Endothelial cell of hepatic sinusoid (primary cell): ENCODE data around the gene LONP2.

Experiments used
- in situ Hi-C: cut with HindIII; loops from 2 replicates; pipeline ENCODE4 v1.10.0; 2017; ENCODE audit warnings: low sequenced_read_pairs

Gene LONP2

GRCh38 chr16:48244080-48244862 is at the start of gene LONP2:
Gene LONP2, plus strand, starts transcription at chr16:48244300. Its CDS starts 89 bp downstream, at chr16:48244389.
- in situ Hi-C loops: no loop called here

DNA sequence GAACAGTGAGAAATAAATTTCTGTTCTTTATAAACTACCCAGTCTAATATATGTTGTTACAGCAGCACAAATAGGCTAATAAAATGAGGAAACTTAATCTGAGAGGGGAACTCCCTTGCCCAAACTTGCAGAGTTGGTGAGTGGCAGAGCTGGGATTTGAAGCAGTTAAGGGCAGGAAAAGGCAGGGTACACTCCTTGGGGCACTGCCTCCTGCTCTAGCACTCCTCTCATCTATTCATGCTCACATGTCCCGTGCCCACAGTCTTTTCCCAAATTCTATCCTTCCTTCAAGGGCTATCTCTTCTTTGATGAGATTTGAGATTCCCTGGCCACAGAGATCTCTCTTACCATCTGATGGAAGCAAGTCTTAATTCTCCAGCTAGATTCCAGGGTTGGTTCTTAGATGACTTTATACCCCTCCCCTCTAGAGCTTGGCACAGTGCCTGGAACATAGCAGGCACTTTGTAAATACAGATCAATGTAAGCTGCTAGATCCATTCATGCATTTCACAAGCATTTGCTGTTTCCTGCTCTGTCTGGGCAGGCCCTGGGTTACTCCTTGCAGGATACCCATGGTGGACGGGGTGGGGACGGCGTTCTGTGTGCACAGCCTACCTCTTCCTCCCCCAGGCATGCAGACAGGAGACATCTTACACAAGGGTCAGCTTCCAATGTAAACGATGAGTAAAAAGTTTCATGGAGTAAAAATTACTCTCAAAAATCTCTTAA is 49.1 kb upstream of the LONP2 start:
- in situ Hi-C loops: no loop called here

DNA sequence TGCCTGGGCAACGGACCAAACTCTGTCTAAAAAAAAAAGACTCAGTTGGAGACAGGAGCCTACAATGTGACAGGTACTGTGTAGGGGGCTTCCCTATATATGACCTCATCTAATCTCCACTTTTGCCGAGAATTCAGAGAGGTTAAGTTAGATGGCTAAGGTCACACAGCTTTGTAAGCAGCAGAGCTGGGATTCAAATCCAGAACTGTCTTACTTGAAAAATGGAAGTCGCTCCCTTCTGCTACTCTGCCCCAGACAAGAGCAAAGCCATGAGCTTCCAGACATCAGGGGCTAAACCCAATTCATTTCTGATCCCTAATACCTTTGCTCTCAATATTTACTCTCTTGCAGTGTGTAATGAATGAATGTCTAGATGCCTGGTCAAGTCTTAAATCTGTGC is 46.8 kb upstream of the LONP2 start:
- in situ Hi-C loops: no loop called here

- in situ Hi-C loops: no loop called here
Measured at GRCh38 chr16:48201515-48202201, 42.4 kb upstream of the LONP2 start.

- in situ Hi-C loops: no loop called here
Measured at GRCh38 chr16:48203974-48204824, 39.9 kb upstream of the LONP2 start.

GRCh38 chr16:48204825-48205151 is 39.3 kb upstream of the LONP2 start:
- in situ Hi-C loops: no loop called here

DNA sequence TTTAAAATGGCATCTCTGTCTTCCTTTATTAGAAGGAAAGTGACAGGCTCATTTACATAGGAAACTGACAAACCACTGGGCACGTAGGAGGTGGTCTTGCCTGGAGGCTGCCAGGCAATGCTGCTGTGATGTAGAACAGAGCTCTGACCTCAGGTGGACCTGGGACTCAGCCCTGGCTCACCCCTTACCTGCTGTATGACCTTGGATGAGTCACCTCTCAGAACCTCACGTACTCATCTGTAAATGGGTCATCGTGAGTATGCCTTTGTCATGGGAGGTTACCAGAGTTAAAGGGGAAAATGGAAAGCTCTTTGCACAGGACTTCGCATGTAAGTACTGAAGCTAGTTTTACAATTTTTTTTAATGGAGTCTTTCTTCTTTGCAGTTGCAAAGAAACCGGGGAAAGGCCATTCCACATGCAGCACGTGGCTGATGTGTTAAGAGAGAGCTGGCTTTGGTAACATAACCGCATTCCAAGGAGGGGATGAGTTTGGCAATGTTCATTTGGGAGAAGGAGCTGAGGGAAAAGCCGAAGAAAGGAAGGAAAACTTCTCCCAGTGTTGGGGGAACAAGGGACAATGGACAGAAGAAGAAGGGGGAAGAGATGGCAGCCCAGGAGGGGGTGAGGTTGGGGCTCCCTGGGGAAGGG is 37.4 kb upstream of the LONP2 start:
- in situ Hi-C loops: no loop called here

- in situ Hi-C loops: no loop called here
Measured at GRCh38 chr16:48210747-48211146, 33.4 kb upstream of the LONP2 start.

DNA sequence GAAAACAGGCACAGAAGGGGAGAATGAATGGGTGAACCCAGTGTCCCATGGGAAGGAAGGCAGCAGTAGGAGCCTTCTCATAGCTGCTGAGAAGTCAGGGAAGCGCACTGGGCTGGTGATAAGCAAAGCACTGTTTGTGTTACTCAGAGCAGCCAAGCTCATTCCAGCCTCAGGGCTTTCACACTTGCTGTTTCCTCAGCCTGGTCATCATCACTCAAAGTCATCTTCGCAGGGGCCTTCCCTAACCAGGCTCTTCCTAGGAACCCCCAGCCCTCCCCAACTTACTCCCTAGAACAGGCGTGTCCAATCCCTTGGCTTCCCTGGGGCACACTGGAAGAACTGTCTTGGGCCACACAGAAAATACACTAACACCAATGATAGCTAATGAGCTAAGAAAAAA is 32.1 kb upstream of the LONP2 start:
- in situ Hi-C loops: no loop called here

- in situ Hi-C loops: no loop called here
Measured at GRCh38 chr16:48215738-48216137, 28.4 kb upstream of the LONP2 start.

DNA sequence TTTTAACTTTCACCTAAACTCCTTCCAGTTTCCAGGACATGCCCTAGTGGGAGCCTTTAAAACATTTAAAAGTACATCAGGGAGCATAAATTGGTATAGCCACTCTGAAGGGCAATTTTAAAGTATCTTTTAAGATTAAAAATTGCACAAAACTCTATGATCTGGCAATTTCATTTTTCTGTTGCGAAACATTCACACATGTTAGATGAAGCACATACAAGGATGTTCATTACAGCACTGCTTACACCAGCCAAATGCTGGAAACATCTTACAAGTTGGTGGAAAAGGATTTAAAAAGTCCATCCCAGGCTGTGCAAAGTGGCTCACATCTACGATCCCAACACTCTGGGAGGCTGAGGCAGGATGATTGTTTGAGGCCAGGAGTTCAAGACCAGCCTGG is 26.4 kb upstream of the LONP2 start:
- in situ Hi-C loops: no loop called here

DNA sequence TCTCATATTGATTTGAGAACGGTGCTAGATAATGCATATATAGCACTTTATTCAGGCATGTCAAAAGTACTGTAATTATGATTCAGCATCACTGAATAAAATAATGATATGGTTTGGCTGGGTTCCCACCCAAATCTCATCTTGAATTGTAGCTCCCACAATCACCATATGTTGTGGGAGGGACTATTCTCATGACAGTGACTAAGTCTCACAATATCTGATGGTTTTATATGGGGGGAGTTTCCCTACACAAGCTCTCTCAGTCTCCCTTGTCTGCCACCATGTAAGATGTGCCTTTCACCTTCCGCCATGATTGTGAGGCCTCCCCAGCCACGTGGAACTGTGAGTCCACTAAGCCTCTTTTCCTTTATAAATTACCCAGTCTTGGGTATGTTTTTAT is 25.6 kb upstream of the LONP2 start:
- in situ Hi-C loops: no loop called here

DNA sequence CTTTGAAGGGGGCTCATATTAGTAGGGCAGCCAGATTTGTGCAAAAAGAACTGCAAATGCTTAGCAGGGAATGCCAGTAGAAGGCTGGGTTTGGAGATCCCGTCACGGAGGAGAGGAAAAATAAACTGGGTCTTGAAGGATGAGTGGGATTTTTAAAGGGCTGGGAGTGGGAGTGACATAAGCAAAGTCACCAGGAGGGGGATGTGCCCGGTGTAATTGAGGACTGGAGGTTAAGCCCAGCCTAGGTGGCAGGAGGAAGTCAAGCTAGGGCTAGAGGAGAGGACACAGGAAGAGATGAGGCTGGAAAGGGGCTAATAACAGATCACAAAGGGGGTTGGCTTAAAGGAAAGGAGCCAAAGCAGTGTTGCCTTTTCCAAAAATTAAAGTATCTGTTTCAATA is 23.2 kb upstream of the LONP2 start:
- in situ Hi-C loops: no loop called here

DNA sequence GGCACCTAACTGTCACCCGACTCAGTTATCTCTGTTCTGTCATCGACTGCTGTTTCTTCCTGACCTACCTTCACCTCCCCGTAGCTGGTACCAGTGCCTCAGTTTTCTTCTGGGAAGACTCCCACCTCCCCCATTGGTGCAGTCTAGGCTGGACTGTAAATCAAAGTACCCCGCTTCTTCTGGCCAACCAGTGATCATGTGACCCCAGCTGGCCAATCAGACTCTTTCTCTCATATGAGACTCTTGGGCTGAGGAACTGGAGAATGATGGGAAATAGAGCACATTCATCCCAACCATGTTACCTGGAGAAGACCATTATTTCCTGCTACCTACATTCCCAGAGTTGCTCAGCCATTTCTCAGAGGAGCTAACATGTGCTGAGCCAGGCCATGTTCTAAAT is 20.6 kb upstream of the LONP2 start:
- in situ Hi-C loops: no loop called here

GRCh38 chr16:48225456-48225855 is 18.6 kb upstream of the LONP2 start:
- in situ Hi-C loops: no loop called here

GRCh38 chr16:48231727-48232492 is 12.2 kb upstream of the LONP2 start:
- in situ Hi-C loops: no loop called here

DNA sequence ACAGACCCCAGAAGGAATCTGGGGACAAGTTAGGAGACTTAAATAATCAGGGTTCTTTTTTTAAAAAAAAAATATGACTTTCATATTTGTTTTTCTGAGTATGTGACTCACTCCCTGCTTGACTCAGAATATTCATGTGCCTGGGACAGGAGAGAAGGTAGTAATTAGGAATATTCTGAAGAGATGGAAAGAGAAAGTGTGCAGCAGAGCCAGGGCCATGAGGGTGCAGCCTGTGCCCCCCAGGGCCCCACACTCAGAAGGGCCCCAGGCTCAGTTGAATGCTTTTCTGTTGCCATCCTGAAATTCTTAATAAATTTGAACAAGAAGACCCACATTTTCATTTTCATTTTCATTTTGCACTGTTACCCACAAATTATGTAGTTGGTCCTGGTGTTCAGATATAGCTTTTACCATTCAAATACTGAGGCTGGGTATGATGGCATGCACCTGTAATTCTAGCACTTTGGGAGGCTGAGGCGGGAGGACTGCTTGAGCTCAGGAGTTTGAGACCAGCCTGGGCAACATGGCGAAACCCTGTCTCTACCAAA is 11.5 kb upstream of the LONP2 start:
- in situ Hi-C loops: no loop called here

GRCh38 chr16:48234630-48235029 is 9.5 kb upstream of the LONP2 start:
- in situ Hi-C loops: no loop called here

DNA sequence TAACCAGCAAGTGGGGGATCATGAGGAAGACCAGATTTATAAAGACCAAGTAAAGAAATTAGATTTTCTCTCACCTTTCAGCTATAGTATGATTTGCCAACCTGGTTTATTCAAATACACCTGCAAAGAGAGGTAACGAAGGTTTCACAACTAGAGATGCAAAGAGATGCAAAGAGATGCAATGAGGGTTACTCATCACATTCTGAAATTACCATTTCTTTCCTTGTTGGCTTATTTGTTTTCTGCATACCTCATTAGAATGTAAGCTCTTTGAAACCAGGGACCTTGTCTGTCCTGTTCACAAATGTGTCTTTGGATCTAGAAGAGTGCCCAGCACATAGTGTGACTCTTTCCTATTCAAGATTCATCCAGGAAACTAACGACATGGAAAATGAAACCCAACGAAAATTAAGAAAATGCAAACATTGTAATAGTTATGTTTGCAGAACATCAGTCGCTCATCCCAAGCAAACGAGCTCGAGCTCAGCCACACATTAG is 9.0 kb upstream of the LONP2 start:
- in situ Hi-C loops: no loop called here
